ENCODE data around the gene TNS1. TPM values are rescaled to one million over a fixed set of nuclear protein-coding genes. Genes with fewer than 3 reads are reported as not detected.
A peak's percentile ranks its signal among the peaks of the same experiment; 100 is the strongest.

Gene TNS1
- total RNA-seq, 1 donor from 2014 or later = 705 TPM

DNA sequence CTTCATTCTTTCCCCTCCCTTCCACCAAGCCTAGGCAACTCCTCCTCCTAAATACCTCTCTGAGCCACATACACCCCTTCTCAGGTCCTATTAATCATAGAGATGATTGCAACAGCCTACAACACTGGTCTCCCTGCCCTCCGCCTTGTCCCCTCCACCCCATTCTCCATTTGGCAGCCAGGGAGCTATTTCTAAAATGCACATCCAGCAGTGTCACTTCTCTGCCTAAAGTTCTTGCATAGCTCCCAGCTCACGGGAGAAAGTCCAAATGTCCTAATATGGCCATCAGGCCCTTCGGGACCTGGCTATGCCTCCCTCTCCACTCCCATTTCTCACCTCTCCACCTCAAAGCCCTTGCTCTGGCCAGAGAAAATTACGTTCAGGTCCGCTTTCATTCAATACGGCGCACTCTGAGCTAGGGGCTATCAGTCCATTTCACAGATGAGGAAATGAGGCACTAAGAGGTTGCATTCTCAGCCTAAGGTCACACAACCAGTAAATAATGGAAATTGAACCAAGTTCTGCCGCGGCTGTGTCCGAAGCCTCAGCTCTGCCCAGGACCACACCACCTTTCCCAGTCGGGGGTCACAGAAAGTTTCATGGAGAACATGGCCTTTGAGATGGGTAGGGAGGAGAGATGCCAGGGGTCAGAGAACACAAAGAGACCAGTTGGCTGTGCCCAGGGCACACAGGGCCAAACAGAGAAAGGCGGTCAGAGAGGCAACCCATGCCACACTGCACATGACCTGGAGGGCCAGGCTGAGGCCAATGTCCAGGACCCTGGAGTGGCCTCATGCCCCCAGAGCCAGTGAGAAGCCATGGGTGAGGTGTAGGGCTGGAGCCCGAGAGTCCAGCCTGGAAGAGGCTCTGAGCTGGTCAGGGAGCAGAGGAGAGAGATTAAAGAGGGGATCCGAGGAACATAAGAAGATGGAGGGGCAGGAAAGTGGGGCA, 72.8 kb downstream of the TNS1 start:
- intact Hi-C loops (cut with DNase I) = no loop called here
- peak; percentile 58 for ATAC-seq
- peak; percentile 63 for DNase-seq (ENCODE audit: missing footprints)

DNA sequence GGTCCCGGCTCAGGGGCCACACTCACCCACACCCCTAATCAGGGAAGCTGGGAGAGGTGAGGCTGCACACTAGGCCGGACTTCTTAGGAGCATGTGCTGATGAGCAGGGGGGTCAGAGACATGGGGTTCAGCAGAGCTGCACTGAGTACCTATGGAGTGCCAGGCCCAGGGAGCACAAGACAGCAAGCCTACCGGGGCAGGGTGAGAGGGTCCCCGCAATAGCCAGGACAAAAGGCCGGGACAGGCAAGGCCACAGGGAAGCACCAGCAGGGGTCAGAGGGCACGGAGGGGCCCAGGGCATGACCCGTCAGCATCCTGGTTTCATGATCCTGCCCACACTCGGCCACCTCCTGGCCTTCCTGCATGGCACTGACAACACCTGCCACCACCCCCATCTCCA, 73.5 kb downstream of the TNS1 start:
- no peak for ATAC-seq
- peak; percentile 66 for DNase-seq (ENCODE audit: missing footprints)
- intact Hi-C loops (cut with DNase I) = no loop called here

DNA sequence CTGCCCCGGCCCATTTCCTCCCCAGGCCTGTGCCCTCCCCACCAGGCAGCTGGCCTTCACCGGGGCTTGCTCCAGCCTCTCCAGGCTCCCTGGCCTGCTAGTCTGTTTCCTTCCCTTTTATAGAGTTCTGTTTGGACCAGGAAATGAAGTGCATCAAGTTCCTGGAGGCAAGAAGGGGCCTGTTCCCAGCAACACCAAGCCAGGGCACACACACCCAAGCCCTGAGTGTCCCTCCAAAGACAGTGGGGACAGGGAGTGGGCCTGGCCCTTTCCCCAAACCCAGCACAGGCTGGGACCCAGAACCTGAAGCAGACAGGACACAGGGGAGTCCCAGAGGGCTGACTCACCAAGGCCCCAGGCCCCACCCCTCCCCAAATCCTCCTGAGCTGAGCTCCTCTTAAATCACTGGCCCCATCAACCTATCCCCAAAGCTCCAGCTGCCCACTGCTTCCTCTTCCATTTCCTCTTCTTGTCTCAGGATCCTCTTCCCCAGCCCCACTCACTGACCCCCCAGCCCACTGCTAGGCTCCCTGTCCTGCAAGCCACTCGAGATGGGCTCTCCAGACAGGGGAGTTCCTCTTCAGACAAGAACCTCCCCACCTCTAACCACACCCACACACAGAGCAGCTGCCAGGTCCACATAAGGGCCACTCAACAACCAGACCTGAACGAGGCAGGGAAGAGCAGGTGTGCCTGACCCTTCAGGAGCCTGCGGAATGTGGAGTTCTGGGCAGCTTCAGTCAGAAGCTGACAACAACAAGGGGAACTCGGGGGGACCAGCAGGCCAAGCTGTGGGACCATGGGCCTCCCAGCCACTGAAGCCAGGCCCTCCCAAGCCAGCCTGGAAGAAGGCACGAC, 74.2 kb downstream of the TNS1 start:
- intact Hi-C loops (cut with DNase I) = no loop called here
- ATAC-seq (peak; percentile 19), DNase-seq (ENCODE audit: missing footprints) (peak; percentile 76)

DNA sequence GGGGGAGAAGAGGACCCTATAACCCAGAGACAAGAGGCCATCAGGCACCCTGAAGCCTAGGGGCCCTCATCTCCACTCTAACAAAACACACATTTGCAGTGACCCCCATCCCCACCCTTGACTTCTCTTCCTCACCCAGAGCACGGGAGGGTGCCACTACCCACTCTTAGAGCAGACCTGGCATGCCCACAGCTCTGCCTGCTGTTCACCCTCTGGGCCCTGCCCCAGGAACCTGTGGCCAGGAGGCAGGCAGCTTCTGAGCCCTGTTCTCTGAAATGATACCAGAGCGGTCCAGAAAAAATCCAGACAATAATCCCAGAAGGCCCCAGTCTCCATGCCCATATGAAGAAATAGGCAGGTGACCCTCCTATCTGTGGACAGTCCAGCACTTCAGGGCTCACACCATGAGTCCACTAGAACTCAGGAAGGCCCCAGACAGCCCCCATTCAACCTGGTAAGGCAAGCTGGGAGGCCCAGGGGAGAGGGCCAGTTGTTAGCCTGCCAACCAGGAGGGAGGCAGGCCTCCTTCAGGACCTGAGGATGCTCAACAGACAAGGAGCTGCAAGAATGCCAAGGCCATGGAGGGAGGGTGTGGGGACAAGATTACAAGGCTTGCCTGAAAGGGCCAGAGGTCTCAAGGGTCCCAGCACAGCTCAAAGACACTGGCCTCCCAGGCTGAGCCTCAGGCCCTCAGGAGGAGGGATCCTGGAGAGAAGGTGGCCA, 75.0 kb downstream of the TNS1 start:
- ATAC-seq (no peak), DNase-seq (ENCODE audit: missing footprints) (peak; percentile 9)
- intact Hi-C loops (cut with DNase I) = no loop called here

DNA sequence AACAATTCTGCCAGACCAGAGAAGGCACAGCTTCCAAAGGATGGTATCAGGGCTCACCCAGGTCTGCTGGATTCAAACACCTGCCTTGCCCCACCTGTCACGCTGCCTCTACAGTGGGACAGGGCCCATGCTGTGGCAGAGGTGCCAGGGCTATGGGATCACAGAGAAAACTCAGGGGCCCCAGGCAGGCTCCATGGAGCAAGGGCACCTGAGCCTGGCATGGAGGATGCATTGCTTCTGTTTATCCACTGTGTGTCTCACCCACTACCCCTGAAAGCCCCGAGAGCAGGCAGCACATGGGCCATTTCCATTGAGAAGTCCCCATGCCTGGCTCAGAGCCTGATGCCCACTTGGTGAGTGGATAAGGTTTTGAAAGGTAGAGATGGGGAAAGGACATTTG, 76.0 kb downstream of the TNS1 start:
- DNase-seq (ENCODE audit: missing footprints) = peak; percentile 52
- intact Hi-C loops (cut with DNase I) = no loop called here
- no peak for ATAC-seq

DNA sequence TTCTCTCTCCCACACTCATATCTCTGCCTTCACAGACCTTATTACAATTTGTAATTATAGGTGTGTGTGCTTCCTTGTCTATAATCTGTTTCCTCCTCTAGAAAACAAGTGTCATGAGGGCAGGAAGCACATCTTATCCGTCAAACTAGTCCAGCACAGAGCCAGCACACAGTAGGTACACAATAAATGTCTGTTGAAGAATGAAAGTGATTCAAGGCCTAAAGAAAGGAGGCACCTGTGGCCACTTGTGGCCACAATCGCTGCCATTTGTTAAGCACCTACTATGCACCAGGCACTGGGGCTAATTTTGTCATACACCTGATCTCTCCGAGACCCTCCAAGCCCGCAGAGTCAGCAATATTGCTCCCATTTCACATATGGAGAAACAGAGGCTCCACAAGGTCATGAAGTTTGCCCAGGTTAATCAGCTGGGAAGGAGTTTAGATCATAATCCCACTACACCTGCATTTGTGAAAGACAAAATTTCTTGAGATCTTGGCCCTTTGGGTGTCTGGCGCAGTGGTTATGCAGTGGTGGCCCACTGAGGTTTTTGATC, 78.4 kb downstream of the TNS1 start:
- intact Hi-C loops (cut with DNase I) = no loop called here
- ATAC-seq (no peak), DNase-seq (ENCODE audit: missing footprints) (no peak)

DNA sequence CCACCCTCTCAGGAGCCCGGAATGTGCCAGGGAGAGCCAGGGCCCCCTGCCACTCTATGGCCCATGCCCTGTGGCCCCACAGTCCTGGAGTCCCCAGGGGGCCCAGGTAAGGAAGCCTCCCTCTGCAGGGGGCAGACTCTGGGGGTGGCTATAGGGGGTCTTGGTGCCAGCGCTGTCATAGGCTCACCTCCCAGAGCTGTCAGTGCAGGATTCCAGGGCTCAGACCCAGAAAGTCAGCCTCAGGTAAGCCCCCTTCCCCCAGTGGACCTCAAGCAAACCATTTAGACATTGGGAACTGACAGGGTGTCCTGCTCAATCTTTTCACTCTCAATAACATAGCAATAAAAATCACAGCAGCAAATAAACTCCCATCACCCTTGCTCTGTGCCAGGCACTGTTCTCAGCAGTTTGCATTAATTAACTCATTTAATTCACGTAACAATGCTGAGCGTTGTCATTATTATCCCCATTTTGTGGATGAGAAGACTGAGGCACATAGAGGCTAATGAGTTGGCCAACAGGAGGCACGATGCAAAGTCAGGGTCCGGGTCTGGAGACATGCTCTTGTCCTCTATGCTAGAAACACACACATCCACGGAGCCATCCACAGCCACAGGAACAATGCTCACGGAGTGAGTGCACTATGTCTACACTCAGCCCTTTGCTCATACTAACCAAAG, 79.6 kb downstream of the TNS1 start:
- no peak for DNase-seq (ENCODE audit: missing footprints)
- ATAC-seq = no peak
- intact Hi-C loops (cut with DNase I) = no loop called here

DNA sequence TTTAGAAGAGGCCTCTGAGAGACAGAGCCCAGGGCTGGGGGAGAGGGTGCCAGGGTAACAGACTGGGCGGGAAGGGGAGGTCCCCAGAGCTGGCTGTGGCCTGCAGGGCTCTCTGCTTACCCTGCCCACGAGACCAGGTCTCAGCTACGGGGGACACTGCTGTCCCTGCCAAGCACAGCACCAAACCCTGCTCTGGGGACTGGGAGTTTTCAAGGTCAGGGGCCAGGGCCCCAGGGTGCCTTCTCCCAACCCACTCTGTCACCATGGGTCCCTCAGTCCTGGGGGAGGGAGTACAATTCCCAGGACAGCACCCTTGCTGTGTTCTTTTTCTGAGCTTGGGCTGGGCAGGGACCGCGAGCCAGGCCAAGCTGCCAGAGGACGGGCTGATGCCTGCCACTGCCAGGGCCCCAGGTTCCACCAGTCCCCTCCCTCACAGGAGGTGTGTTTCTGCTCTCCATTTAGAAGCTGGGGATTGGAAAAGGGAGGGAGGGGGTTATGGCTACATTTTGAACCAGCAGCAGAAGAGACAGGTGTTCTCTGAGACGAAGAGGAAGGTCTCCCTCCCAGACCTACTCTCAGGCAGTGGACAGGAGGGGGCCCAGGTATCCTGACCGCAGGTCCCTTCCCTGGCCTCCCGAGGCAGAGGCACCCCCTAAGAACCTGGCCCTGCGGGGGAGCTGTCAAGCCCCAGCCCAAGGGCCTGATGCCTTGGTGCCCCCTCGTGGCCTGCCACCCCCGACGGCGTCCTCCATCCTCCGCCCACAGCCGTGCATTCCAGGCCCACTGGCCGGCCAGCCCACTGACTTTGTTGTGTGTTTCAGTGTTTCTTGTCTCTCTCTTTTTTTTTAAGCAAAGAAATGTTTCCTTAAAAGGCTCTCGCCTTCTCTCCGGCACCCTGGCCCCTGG, 80.4 kb downstream of the TNS1 start:
- intact Hi-C loops (cut with DNase I) = no loop called here
- DNase-seq (ENCODE audit: missing footprints) (peak; percentile 74), ATAC-seq (peak; percentile 60)

DNA sequence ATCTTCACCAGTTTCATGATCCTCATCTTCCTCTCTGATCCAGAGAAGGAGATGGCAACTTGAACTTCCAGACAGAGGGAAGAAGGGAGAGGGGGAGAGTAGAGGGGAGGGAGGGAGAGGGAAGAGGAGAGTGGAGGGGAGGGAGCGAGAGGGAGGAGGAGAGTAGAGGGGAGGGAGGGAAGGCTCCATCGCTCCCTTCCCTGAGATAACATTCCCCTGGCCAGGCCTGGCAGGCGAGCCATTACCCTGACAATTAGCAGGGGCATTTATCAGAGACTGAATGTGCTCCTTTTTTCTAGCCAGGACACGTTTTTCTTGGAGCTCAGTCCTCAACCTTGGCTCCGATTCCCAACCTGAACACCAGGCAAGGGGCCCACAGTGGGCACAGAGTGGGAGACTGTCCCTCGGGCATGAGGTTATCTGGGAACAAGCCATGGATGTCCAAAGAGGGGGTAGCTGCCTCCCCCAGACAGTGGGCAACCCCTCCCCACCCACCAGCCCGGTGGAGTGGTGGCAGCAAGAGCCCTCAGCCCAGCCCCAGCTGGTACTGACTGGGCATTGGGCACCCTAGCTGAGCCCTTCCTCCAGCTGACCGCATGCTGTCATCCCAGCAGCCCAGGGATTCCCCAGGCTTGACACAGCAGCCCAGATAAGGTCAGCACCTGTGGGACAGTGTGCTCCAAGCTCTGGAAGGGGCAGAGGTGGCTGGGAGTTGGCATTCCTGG, 81.8 kb downstream of the TNS1 start:
- intact Hi-C loops (cut with DNase I) = loop anchor here (2.0 kb wide), 1 partner anchor 16 kb away; no protein-coding TSS in a partner anchor
- DNase-seq (ENCODE audit: missing footprints) (peak; percentile 78), ATAC-seq (peak; percentile 68)

DNA sequence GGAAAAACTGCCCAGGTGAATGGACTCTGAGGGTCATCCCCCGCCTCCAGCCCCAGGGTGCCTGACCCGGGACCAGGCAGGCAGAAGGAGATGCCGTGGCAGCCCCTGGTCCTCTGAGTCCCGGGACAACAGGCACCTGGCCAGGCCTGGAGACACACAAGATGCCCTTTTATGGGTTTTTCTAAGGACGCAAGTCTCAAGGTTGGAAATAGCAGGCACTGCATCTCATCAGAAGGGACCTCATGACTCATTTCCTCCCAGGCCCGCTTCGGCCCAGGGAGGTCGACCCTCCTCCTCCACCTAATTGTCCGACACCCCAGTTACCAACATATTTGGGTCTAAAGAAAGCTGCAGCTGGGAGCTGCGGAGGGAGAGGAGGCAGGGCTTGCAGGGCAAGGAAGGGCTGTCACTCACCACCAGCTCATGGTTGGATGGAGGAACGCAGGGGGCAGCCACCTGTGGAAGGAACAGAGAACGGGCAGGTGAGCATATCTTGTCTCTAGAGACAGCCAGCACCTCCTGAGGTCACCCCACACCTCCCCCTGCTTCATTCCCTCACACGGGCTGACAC, 82.9 kb downstream of the TNS1 start:
- intact Hi-C loops (cut with DNase I) = loop anchor here (2.0 kb wide), 1 partner anchor 15 kb away; no protein-coding TSS in a partner anchor
- peak; percentile 67 for DNase-seq (ENCODE audit: missing footprints)

DNA sequence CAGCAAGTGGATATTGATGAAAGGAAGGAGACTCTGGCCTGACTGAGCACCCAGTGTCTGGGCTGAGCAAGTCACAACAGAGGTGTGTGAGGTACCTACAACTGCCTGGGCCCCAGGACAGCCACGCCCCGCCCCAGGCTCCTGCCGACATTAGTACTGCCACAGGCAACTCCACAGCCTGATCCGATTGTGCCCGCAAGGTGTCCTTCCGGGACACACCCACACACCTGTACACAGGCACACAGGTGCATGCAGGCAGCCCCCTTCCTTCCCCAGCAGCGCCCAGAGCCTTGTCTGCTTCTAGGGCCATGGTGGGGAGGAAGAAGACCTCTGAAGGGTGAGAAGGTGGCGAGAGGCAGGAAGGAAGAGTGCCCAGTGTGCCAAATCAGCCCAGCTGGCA, 83.6 kb downstream of the TNS1 start:
- DNase-seq (ENCODE audit: missing footprints) (peak; percentile 66), ATAC-seq (no peak)
- intact Hi-C loops (cut with DNase I) = no loop called here

More for the DNA sequence above, 82.9 kb downstream of the TNS1 start:
- ATAC-seq = no peak

DNA sequence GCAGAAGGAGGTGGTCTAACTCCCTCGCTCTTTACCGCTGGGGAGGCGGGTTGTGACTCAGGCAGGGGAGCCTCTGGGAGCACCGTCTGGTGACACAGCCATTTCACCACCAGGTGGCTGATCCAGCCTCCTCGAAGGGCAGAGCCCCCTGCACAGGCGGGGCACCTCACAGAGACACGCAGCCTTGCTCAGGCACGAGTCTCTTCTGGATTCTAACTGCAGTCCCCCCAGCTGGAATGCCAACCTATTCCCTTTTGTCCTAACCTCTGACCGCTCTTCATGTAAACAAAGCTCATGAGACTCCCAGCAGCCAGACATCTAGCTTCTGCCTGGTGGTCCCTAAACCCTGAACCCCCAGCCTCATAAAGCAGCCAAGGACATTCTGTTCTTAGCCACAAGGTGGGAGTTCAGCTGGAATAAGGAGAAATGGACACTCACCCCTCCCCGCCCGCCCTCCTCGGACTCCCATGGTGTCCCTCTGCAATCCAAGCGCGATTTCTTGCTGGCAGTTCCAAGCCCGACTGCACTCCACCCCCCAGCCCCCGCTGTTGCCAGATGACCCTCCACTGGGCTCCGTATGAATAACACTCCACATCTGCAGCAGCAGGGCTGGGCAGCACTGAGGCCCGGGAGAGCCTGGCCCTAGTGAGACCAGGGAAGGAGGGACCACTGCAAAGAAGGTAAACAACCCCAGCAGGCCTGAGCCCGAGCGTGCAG, 84.3 kb downstream of the TNS1 start:
- intact Hi-C loops (cut with DNase I) = no loop called here
- ATAC-seq (no peak), DNase-seq (ENCODE audit: missing footprints) (peak; percentile 73)

DNA sequence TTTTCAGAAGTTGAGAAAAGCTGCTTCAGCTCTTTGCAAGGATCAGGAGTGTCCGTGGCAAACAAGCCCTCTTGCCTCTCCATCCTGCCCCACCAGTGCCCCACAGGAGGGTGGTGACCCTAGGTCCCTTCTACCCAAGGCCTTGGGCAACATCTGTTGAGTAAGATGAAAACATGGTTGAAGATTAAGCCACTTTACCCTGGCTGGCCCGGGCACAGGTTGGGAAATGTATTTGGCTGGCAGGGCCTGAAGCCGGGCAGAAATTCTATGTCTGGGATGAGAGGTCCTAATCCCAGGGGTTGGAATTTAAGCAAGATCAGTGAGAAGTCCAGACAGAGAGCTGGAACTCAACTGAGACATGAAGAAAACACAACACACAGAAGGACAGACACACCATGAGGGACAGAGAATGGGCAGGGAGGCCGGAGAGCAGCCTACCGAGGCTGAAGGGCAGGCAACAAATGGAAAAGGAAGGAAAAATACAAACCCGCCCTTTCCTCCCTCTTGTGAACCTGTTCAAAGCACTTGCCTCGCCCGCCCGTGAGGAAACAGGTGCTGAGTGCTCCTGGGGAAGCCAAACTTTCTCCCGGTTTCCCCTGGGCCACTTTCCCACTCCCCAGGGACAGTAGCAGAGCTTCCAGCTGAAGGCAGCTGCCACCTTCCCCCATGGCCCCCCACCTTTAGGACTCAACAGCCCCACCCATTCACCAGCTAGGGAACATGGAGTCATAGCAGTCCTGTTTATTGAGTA, 86.1 kb downstream of the TNS1 start:
- ATAC-seq (no peak), DNase-seq (ENCODE audit: missing footprints) (peak; percentile 53)
- intact Hi-C loops (cut with DNase I) = no loop called here

DNA sequence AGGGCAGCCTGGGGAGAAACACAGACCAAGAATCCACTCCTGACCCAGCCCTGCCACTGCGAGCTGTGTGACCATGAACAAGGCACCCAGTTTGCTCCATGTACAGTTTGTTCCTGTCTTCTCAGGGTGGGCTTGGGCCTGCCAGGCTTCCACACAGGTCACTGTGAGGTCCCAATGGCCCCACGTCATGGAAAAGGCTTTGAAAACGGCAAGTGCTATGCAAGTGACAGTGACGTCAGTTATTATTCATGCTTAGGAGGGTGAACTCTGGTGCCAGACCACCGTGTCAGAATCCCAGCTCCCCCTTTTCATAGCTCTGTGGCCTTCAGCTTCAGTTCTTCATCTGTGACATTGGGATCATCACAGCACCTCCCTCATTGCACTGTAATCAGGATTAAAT, 87.1 kb downstream of the TNS1 start:
- peak; percentile 63 for DNase-seq (ENCODE audit: missing footprints)
- no peak for ATAC-seq
- intact Hi-C loops (cut with DNase I) = no loop called here

DNA sequence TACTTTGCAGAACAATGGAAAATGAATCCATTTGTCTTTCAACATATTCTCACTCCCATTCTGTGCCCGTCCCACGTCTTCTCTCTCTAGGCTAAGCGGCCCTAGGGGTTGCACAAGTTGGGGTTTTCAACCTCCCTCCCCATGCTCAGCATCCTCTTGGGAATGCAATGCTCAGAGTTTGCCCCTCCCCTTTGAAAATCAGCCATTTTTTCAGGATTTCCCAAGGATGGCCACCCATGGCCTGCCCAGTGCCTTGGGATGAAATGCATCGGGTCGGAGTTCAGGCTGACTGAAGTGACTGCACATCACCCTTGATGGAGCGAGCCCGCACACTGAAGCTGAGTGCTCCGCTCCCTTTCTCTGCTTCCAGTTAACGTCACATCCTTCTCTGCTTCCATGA, 87.9 kb downstream of the TNS1 start:
- ATAC-seq (no peak), DNase-seq (ENCODE audit: missing footprints) (peak; percentile 48)
- intact Hi-C loops (cut with DNase I) = no loop called here

Data from Right ventricle myocardium inferior (tissue), 1 donor.